ENCODE data around the gene PPP2CA.

DNA sequence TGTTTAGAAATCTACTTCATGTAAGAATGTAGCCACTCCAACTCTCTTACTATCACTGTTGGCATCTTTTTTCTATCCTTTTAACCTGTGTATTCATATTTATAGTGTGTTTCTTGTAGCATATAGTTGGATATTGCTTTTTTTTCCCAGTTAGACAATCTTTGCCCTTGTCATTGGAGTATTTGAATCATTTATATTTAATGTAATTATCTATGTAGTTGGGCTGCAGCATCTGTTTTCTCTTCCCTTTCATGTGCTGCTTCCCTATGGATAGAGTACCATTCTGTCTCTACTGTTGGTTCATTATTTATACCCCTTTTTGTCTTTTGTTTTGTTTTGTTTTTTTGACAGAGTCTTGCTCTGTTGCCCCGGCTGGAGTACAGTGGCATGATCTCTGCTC lies 45.2 kb upstream of the PPP2CA start:
- TF ChIP-seq POLR2A (IDR thresholded peaks at IDR 0.05) (no peak), CTCF (IDR thresholded peaks at IDR 0.05) (no peak)

All from tibial nerve (tissue), 3 donors.